ENCODE results near the gene MAST4. TPM values are rescaled to one million over a fixed set of nuclear protein-coding genes. Genes with fewer than 3 reads are reported as not detected.

The MAST4 gene
- total and polyA plus RNA-seq, 2 donors (not counting 1 experiment from before 2014, with no cell fraction given) = 7.0 to 15.2 TPM

DNA sequence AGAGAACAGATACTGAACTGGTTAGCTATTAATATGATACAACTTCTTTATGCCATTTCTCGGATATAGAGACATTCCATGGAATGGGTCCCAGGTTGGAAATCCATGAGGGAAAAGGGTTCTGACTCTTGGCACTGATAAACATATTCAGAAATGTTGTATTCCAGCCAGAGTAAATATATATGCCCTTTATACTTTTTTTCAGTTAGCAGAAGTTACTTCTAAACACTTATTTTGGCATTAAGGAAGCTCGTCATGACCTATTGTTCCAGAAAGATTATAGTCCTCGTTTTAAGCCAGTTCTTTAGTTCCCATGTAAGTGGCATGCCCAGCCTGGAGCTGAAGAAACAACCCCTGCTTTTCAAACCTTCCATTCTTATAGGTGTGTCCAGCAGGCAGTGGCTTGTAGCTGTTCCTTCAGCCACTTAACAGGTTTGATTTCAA lies 418.8 kb downstream of the MAST4 start:
- DNase-seq (ENCODE audit: low read depth in 2 of 2) = peak; percentile 58 to 76
- H2AFZ ChIP-seq (ENCODE audit: low read length) = no peak overlapping the region
- peaks cover 13% of the 10 kb centered on the region for H3K4me1 ChIP-seq (ENCODE audit: control insufficient read depth, extremely low read depth, insufficient read depth, low read length)
- H3K27me3 ChIP-seq (ENCODE audit: control insufficient read depth, insufficient read depth, low read length) = no peaks in the 10 kb centered on the region
- no peaks in the 10 kb centered on the region for H3K36me3 ChIP-seq (ENCODE audit: control insufficient read depth, insufficient read depth, low read length)
- H3K9me3 ChIP-seq (ENCODE audit: control insufficient read depth, insufficient read depth, low read depth, low read length) = no peaks in the 10 kb centered on the region
- no peak for TF ChIP-seq EZH2 (IDR thresholded peaks at IDR 0.05; ENCODE audit: low read length, missing control alignments)
- TF ChIP-seq, protein P1, sequence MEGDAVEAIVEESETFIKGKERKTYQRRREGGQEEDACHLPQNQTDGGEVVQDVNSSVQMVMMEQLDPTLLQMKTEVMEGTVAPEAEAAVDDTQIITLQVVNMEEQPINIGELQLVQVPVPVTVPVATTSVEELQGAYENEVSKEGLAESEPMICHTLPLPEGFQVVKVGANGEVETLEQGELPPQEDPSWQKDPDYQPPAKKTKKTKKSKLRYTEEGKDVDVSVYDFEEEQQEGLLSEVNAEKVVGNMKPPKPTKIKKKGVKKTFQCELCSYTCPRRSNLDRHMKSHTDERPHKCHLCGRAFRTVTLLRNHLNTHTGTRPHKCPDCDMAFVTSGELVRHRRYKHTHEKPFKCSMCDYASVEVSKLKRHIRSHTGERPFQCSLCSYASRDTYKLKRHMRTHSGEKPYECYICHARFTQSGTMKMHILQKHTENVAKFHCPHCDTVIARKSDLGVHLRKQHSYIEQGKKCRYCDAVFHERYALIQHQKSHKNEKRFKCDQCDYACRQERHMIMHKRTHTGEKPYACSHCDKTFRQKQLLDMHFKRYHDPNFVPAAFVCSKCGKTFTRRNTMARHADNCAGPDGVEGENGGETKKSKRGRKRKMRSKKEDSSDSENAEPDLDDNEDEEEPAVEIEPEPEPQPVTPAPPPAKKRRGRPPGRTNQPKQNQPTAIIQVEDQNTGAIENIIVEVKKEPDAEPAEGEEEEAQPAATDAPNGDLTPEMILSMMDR (conservative IDR thresholded peaks at IDR 0.05 in 1 of 2, IDR thresholded peaks at IDR 0.05 in 1 of 2; ENCODE audit: low read depth in 1 of 2, low read length in 2 of 2) = no peak
- no peak overlapping the region for H3K9ac ChIP-seq (ENCODE audit: insufficient read depth, low read length)
- peaks cover 14% of the 10 kb centered on the region for H3K79me2 ChIP-seq (ENCODE audit: control insufficient read depth, insufficient read depth, low read length)
- peak overlapping the region; percentile 95 for H3K4me2 ChIP-seq (ENCODE audit: extremely low read depth, insufficient read depth, low read length)
- H3K4me3 ChIP-seq (replicated peaks in 1 of 4; ENCODE audit: control extremely low read depth in 1 of 4, insufficient read depth in 1 of 4, low read depth in 3 of 4, low read length in 4 of 4) = peak overlapping the region; percentile 0 to 56 (median 21)
- no peak overlapping the region for H3K27ac ChIP-seq (ENCODE audit: insufficient read depth, low read length)
- H4K20me1 ChIP-seq (ENCODE audit: control insufficient read depth, extremely low read depth, insufficient read depth, low read length) = no peaks in the 10 kb centered on the region

DNA sequence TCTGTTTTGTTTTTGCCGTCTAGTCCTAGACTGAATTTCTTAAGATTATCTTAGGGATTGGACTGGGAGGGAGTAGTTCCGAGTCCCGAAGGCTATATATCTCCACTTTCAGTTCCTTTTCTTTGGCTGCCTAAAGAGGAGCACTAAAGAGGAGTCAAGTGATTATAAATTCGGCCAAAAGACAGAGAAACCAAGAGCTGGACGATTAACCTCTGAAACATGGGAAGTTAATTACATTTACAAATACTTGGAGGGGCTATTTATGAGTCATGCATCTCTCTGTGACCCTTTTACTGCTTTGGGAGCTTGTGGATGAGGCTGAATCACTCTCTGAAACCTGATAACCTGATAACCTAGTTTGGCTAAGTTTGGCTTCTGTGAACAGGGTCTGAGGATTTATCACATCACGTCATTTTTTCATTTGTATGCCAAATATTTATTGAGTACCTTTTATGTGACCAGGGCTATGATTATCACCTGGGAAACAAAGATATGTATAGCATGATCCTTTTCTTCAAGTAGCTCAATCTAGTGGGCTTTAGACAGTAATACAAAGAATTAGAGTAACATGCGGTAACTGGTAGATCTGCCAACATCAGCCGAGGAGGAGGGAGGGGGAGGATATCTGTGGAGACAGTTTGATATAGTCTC lies 419.5 kb downstream of the MAST4 start:
- peak overlapping the region; percentile 0 to 56 (median 21) for H3K4me3 ChIP-seq (replicated peaks in 1 of 4; ENCODE audit: control extremely low read depth in 1 of 4, insufficient read depth in 1 of 4, low read depth in 3 of 4, low read length in 4 of 4)
- H3K4me1 ChIP-seq (ENCODE audit: control insufficient read depth, extremely low read depth, insufficient read depth, low read length) = peaks cover 12% of the 10 kb centered on the region
- H2AFZ ChIP-seq (ENCODE audit: low read length) = no peak overlapping the region
- no peaks in the 10 kb centered on the region for H3K27me3 ChIP-seq (ENCODE audit: control insufficient read depth, insufficient read depth, low read length)
- DNase-seq (ENCODE audit: low read depth in 2 of 2) = peak; percentile 71 to 91
- H3K27ac ChIP-seq (ENCODE audit: insufficient read depth, low read length) = no peak overlapping the region
- no peaks in the 10 kb centered on the region for H3K36me3 ChIP-seq (ENCODE audit: control insufficient read depth, insufficient read depth, low read length)
- no peaks in the 10 kb centered on the region for H4K20me1 ChIP-seq (ENCODE audit: control insufficient read depth, extremely low read depth, insufficient read depth, low read length)
- H3K9ac ChIP-seq (ENCODE audit: insufficient read depth, low read length) = no peak overlapping the region
- TF ChIP-seq, protein P1 (conservative IDR thresholded peaks at IDR 0.05 in 1 of 2, IDR thresholded peaks at IDR 0.05 in 1 of 2; ENCODE audit: low read depth in 1 of 2, low read length in 2 of 2) = no peak
- TF ChIP-seq EZH2 (IDR thresholded peaks at IDR 0.05; ENCODE audit: low read length, missing control alignments) = no peak
- H3K4me2 ChIP-seq (ENCODE audit: extremely low read depth, insufficient read depth, low read length) = peak overlapping the region; percentile 95
- H3K9me3 ChIP-seq (ENCODE audit: control insufficient read depth, insufficient read depth, low read depth, low read length) = no peaks in the 10 kb centered on the region
- peaks cover 14% of the 10 kb centered on the region for H3K79me2 ChIP-seq (ENCODE audit: control insufficient read depth, insufficient read depth, low read length)

DNA sequence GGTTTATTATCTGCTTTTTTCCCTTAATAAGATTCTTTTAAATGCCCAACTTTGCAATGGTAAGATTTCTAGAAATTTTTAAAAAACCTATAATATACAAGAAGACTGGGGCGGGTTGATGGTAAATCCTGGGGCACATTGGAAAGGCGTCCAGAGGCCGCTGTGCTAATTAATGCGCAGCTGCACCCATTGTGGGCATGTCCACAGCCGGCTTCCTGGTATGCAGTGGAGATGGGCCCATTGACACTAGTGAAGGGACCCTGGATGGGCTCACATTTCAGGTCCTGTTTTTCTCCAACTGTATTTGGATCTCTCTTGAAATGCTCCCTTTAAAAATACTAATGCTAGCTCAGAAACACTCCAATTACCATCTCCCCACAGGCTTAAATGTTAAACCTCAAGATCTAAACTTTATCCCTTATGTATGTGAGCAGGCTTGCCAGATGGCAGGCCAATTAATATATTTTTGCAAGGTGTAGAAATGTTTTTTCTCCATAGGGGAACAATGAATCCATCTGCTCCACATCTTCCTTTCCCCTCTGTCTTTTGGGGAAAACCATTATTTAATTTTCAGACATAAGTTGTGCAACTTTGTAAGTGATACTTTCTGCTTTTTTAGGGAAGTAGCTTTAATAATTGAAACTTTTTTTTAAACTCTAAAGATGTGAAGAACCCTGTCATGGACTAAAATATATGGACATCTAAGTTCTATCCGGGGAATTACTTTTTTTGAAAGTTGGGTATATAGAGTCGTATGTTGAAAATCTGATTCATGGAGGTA lies 423.1 kb downstream of the MAST4 start:
- Histone ChIP-seq H4K20me1 (ENCODE audit: control insufficient read depth, extremely low read depth, insufficient read depth, low read length) (no peaks in the 10 kb centered on the region), H3K27me3 (ENCODE audit: control insufficient read depth, insufficient read depth, low read length) (no peaks in the 10 kb centered on the region), H3K9me3 (ENCODE audit: control insufficient read depth, insufficient read depth, low read depth, low read length) (no peaks in the 10 kb centered on the region), H3K79me2 (ENCODE audit: control insufficient read depth, insufficient read depth, low read length) (peaks cover 2% of the 10 kb centered on the region), H3K4me1 (ENCODE audit: control insufficient read depth, extremely low read depth, insufficient read depth, low read length) (peaks cover 3% of the 10 kb centered on the region), H2AFZ (ENCODE audit: low read length) (no peak overlapping the region), H3K27ac (ENCODE audit: insufficient read depth, low read length) (no peak overlapping the region), H3K36me3 (ENCODE audit: control insufficient read depth, insufficient read depth, low read length) (no peaks in the 10 kb centered on the region), H3K4me2 (ENCODE audit: extremely low read depth, insufficient read depth, low read length) (no peak overlapping the region), H3K9ac (ENCODE audit: insufficient read depth, low read length) (no peak overlapping the region), H3K4me3 (replicated peaks in 1 of 4; ENCODE audit: control extremely low read depth in 1 of 4, insufficient read depth in 1 of 4, low read depth in 3 of 4, low read length in 4 of 4) (no peak overlapping the region)
- TF ChIP-seq, protein P1 (conservative IDR thresholded peaks at IDR 0.05 in 1 of 2, IDR thresholded peaks at IDR 0.05 in 1 of 2; ENCODE audit: low read depth in 1 of 2, low read length in 2 of 2) = no peak
- no peak for TF ChIP-seq EZH2 (IDR thresholded peaks at IDR 0.05; ENCODE audit: low read length, missing control alignments)
- DNase-seq (ENCODE audit: low read depth in 2 of 2) = no peak

All from fibroblast of lung (primary cell).